BJ (cell line): ENCODE data around the gene LIMCH1. TPM values are rescaled to one million over a fixed set of nuclear protein-coding genes. Genes with fewer than 3 reads are reported as not detected.

Experiments used
- CTCF ChIA-PET: fragments of 350-600 bp; formaldehyde crosslinking; extraction: SDS; loops from one replicate; lab custom pipeline; 2021; ENCODE audit warnings: antibody characterized with exemption, inconsistent platforms; lab: Yijun Ruan, JAX
- POLR2A ChIA-PET: fragments of 300-600 bp; sonication (Branson Sonifier 250); formaldehyde crosslinking; extraction: SDS; loops from one replicate; lab custom pipeline; 2021; ENCODE audit warnings: antibody characterized with exemption; lab: Charles Lee
- DNase-seq: peaks from one replicate; pipeline ENCODE4 v3.0.0-alpha.2; 2011; ENCODE audit warnings: low read depth
- H3K27me3 ChIP-seq: 2 replicates; pipeline ENCODE4 v1.6.0; 2011; ENCODE audit warnings: low read length; ENCODE audit not compliant: control insufficient read depth, insufficient read depth
- H3K36me3 ChIP-seq: 2 replicates; pipeline ENCODE4 v1.5.1; 2011; ENCODE audit warnings: low read length; ENCODE audit not compliant: control insufficient read depth, insufficient read depth
- H3K4me3 ChIP-seq: 2 replicates; pipeline ENCODE4 v1.5.1; 2011; ENCODE audit warnings: low read depth, mild to moderate bottlenecking, control low read depth, low read length
- polyA plus RNA-seq: library from polyadenylated mRNA; depleted of rRNA; stranded (reverse); fragments of >200 nt; gene quantifications from 2 replicates; pipeline ENCODE4 v1.2.3, GENCODE V29; 2011
- TF ChIP-seq, protein P1 (sequence below): IDR thresholded peaks from 2 replicates; pipeline ENCODE4 v1.5.1; 2011; ENCODE audit warnings: low read depth, mild to moderate bottlenecking, control low read depth, inconsistent platforms, low read length, moderate library complexity; ENCODE audit not compliant: insufficient read depth

LIMCH1 gene
- polyA plus RNA-seq, 1 experiment = 133 TPM

GRCh38 chr4:41631523-41631922, 93.6 kb downstream of the LIMCH1 start:
- CTCF ChIA-PET = no interaction called here
- no peak for DNase-seq
- no peaks in the 10 kb centered on the region for H3K36me3 ChIP-seq
- TF ChIP-seq, protein P1, sequence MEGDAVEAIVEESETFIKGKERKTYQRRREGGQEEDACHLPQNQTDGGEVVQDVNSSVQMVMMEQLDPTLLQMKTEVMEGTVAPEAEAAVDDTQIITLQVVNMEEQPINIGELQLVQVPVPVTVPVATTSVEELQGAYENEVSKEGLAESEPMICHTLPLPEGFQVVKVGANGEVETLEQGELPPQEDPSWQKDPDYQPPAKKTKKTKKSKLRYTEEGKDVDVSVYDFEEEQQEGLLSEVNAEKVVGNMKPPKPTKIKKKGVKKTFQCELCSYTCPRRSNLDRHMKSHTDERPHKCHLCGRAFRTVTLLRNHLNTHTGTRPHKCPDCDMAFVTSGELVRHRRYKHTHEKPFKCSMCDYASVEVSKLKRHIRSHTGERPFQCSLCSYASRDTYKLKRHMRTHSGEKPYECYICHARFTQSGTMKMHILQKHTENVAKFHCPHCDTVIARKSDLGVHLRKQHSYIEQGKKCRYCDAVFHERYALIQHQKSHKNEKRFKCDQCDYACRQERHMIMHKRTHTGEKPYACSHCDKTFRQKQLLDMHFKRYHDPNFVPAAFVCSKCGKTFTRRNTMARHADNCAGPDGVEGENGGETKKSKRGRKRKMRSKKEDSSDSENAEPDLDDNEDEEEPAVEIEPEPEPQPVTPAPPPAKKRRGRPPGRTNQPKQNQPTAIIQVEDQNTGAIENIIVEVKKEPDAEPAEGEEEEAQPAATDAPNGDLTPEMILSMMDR = no peak
- H3K4me3 ChIP-seq = no peak overlapping the region
- H3K27me3 ChIP-seq = no peaks in the 10 kb centered on the region
- POLR2A ChIA-PET = interaction anchor here (0.5 kb wide), 1 partner anchor 291 kb away, joined by 3 read pairs; no protein-coding TSS in a partner anchor

- CTCF ChIA-PET = interaction anchor here (1.3 kb wide), 1 partner anchor 10 kb away, joined by 3 read pairs; no protein-coding TSS in a partner anchor
- Histone ChIP-seq H3K4me3 (no peak overlapping the region), H3K27me3 (no peaks in the 10 kb centered on the region), H3K36me3 (no peaks in the 10 kb centered on the region)
- TF ChIP-seq, protein P1 = no peak
- POLR2A ChIA-PET = no interaction called here
- no peak for DNase-seq
These were observed 94.6 kb downstream of the LIMCH1 start for GRCh38 chr4:41632481-41633073.

DNA sequence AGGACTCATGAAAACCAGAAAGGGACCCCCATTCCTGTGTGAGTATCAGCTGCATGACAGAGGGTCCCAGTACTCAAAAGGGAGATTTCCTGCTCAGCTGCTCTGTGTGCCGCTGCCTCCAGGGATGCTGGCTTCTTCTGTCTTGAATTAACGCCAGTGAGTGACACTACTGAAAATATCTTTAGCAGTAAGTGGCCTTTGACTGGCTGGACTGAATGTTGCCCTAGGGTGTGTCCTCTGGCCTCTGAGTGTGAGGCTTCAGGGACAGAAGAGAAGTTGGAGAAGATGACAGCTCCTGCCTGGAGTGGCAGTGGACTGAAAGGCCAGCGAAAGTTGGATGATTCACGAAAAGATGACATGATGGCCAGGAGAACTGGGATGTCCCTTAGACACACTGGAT, 95.4 kb downstream of the LIMCH1 start:
- H3K27me3 ChIP-seq = no peaks in the 10 kb centered on the region
- DNase-seq = no peak
- H3K36me3 ChIP-seq = no peaks in the 10 kb centered on the region
- no peak overlapping the region for H3K4me3 ChIP-seq
- ChIA-PET POLR2A (no interaction called here), CTCF (interaction anchor here (1.3 kb wide), 1 partner anchor 9 kb away, joined by 3 read pairs; no protein-coding TSS in a partner anchor)
- TF ChIP-seq, protein P1 = no peak

DNA sequence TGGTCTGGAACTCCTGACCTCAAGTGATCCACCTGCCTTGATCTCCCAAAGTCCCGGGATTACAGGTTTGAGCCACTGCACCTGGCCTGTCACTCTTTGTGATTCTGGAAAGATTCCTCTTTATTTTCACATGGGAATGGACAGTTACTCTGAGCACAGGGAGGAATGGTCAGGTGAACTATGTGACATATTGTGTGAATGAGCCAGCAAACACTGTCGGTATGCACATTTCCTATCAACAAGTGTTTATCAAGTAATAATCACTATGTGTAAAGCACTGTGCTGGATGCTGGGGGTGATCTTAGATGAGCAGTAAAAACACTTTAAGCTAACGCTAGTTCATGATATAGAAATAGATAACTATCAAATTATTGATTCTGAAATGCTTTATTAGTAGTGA, 97.5 kb downstream of the LIMCH1 start:
- DNase-seq = no peak
- ChIA-PET POLR2A (no interaction called here), CTCF (interaction anchor here (2.5 kb wide), 1 partner anchor 9 kb away, joined by 20 read pairs; no protein-coding TSS in a partner anchor)
- Histone ChIP-seq H3K27me3 (no peaks in the 10 kb centered on the region), H3K4me3 (no peak overlapping the region), H3K36me3 (no peaks in the 10 kb centered on the region)
- TF ChIP-seq, protein P1 = no peak

- Histone ChIP-seq H3K36me3 (no peaks in the 10 kb centered on the region), H3K27me3 (no peaks in the 10 kb centered on the region), H3K4me3 (no peak overlapping the region)
- ChIA-PET CTCF (no interaction called here), POLR2A (no interaction called here)
- TF ChIP-seq, protein P1 = no peak
- DNase-seq = no peak
These were observed 100.2 kb downstream of the LIMCH1 start for GRCh38 chr4:41638203-41638602.
